Choroid plexus epithelial cell (primary cell): Measurements from ENCODE around the gene MATCAP1.

ENCODE experiments used
- DNase-seq: peaks from one replicate; pipeline ENCODE4 v3.0.0-alpha.2; 2010; ENCODE audit warnings: low read depth
- H3K4me3 ChIP-seq: 2 replicates; pipeline ENCODE4 v1.5.1; 2011; ENCODE audit warnings: low read depth, mild to moderate bottlenecking, control low read depth, low read length, moderate library complexity
- CTCF ChIP-seq: conservative IDR thresholded peaks from 2 replicates; pipeline ENCODE4 v1.5.1; 2011; ENCODE audit warnings: low read depth, mild to moderate bottlenecking, control low read depth, inconsistent platforms, low read length, moderate library complexity

The MATCAP1 gene

DNA sequence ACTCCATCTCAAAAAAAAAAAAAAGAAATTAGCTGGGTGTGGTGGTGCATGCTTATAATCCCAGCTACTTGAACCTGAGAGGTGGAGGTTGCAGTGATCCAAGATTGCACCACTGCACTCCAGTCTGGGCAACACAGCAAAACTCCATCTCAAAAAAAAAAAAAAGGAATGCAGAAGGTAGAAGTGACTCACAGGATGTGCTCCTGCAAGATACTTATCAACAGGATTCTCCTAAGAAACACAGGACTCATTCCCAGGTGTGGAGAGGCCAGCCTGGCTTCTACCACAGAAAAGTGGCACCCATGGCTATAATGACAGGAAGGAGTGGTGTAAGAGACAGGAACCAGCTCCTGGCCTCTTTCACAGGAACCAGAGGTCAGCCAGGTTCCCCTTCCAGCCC lies 29.0 kb upstream of the MATCAP1 start:
- no peak for TF ChIP-seq CTCF
- H3K4me3 ChIP-seq: no peak overlapping the region
- DNase-seq: no peak

GRCh38 chr16:67211674-67212073 lies 27.9 kb upstream of the MATCAP1 start:
- no peak for TF ChIP-seq CTCF
- no peak for DNase-seq
- no peak overlapping the region for H3K4me3 ChIP-seq

GRCh38 chr16:67210069-67210937 lies 26.5 kb upstream of the MATCAP1 start:
- no peak for TF ChIP-seq CTCF
- DNase-seq: no peak
- no peak overlapping the region for H3K4me3 ChIP-seq

DNA sequence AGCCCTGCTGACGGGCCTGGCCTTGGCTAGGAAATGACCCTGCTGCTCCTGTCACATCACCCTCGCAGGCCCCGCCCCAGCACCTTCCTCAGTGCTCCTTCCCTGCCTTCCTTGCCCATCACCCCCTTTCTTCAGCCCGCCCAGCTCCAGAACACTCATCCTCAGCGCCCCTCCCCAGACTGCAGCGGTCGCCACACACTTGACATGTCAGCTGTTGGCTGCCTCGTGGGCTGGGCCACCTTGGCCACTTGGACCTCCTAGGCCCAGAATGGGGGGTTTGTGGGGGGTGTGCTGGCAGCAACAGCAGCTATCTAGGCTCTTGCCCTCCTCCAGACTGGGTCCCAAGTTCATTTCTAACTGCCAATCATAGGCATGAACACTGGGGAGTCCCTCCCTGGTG lies 25.8 kb upstream of the MATCAP1 start:
- H3K4me3 ChIP-seq: no peak overlapping the region
- TF ChIP-seq CTCF: no peak
- DNase-seq: no peak

DNA sequence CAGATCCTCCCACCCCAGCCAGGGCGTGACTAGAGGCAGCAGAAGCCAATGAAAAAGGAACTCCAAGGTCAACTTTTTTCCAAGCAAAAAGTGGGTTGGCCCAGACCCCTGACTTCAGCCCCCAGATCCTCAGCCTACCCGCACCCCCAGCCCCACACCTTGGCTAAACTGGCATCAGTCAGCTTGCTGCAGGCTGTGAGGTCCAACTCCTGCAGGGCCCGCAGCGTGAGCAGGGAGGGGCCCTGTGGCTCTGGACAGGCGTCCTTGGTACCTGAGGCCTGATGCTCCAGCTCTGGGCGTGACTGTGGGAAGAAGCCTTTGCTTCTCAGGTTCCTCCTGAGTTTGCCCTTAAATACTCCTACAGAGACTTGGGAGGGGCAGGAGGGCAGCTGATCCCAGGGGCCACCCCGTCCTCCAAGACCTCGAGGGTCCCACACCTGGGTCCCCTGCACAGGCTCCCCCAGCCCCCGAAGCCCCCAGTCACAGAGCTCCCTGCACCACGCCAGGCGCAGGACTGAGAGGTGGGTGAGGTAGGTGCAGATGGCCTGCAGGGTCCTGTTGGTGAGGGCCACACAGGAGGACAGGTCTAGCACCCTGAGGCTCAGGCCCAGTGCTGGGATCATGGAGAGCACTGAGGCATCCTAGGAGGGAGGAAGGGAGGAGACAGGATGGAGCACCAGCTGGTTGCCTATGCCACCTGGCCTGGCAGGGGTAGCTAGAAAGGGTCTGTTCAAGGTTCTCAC lies 24.6 kb upstream of the MATCAP1 start:
- H3K4me3 ChIP-seq: no peak overlapping the region
- DNase-seq: no peak
- no peak for TF ChIP-seq CTCF

DNA sequence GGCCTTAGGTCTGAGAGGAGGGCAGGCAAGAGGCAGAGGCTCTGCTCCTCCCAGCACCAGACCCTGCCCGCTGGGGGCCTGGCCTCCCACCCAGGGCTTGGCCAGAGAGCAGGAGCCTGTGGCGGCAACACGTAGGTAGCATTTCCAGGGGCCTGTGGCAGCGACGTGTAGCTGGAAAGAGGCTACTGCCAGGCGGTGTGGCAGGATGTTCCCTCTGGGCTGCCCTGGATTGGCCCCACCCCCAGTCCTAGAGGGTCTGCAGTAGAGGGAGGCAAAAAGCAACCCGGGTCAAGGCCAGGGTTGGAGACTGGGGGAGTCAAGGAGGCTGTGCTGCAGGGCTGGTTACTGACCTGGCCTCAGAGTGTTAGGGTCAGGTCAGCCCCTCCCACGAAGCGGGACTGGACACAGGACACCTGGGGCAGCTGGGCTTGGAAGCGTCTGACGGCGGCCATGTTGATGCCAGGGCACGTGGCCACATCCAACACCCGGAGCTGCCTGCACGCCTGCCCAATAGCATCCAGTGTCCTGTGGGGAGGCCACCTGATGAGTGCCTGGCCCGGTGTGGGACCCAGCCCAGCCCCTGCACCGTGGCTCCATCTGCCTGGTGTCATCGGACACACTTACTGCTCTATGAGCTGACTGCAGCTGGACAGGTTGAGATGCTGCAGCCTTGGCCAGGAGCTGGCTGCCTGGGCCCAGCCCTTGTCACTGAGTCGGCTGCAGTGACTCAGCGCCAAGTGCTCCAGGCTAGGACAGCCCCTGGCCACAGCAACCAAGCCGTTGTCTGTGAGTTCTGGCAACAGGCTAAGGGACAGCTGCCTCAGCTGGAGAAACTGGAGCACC lies 23.7 kb upstream of the MATCAP1 start:
- DNase-seq: no peak
- H3K4me3 ChIP-seq: no peak overlapping the region
- TF ChIP-seq CTCF: no peak
